Peyer's patch (tissue), 4 donors: ENCODE results near the gene CDYL. TPM values are rescaled to one million over a fixed set of nuclear protein-coding genes. Genes with fewer than 3 reads are reported as not detected.
"Not testable (repeated sequence)": the region's sequence is repeated elsewhere in the genome, so short reads cannot be mapped to it uniquely, and the experiment has no call there.

Source experiments
- DNase-seq, 3 donors: peaks; one replicate each; pipeline ENCODE4 v3.0.0-alpha.2; 2017 to 2019
- H3K27ac ChIP-seq, 4 donors: fragments of 200-600 bp; sonication (generic); one replicate each; pipeline ENCODE4 v1.5.1; 2016 to 2019
- H3K27me3 ChIP-seq, 2 donors: fragments of 200-600 bp; sonication (generic); one replicate each; pipeline ENCODE4 v1.5.1; 2019
- H3K36me3 ChIP-seq, 3 donors: fragments of 200-600 bp; sonication (generic); one replicate each; pipeline ENCODE4 v1.5.1; 2016 to 2019
- H3K4me1 ChIP-seq, 4 donors: fragments of 200-600 bp; sonication (generic); one replicate each; pipeline ENCODE4 v1.5.1; 2016 to 2019
- H3K4me3 ChIP-seq, 4 donors: fragments of 200-600 bp; sonication (generic); 1 replicate in 3 of 4; 2 replicates in 1 of 4; pipeline ENCODE4 v1.5.1; 2016 to 2019; ENCODE audit warnings: mild to moderate bottlenecking in 1 of 4
- H3K9me3 ChIP-seq, 4 donors: fragments of 200-600 bp; sonication (generic); one replicate each; pipeline ENCODE4 v1.5.1; 2016 to 2019; ENCODE audit warnings: mild to moderate bottlenecking in 1 of 4
- POLR2A ChIP-seq, 2 donors: fragments of 450-650 bp; IDR thresholded peaks; one replicate each; pipeline ENCODE4 v1.5.1; 2017; ENCODE audit warnings: antibody characterized with exemption in 2 of 2, mild to moderate bottlenecking in 2 of 2, moderate library complexity in 2 of 2
- total RNA-seq, 4 donors: library from RNA; depleted of rRNA; stranded (reverse); fragments of >200 nt; gene quantifications; one replicate each; pipeline ENCODE4 v1.1.0, GENCODE V29; 2016
- TF ChIP-seq, protein P1 (sequence below), 6 experiments: fragments of 450-650 bp in 4 of 6; fragments of 200-600 bp in 2 of 6; sonication (generic) in 1 of 6; IDR thresholded peaks; one replicate each; pipeline ENCODE4 v1.5.1; 2017 to 2019; ENCODE audit warnings: antibody characterized with exemption in 6 of 6, mild to moderate bottlenecking in 3 of 6, moderate library complexity in 1 of 6

Gene CDYL
- total RNA-seq, 4 donors from 2014 or later: 31.2 to 77.6 (median 35.2) TPM

DNA sequence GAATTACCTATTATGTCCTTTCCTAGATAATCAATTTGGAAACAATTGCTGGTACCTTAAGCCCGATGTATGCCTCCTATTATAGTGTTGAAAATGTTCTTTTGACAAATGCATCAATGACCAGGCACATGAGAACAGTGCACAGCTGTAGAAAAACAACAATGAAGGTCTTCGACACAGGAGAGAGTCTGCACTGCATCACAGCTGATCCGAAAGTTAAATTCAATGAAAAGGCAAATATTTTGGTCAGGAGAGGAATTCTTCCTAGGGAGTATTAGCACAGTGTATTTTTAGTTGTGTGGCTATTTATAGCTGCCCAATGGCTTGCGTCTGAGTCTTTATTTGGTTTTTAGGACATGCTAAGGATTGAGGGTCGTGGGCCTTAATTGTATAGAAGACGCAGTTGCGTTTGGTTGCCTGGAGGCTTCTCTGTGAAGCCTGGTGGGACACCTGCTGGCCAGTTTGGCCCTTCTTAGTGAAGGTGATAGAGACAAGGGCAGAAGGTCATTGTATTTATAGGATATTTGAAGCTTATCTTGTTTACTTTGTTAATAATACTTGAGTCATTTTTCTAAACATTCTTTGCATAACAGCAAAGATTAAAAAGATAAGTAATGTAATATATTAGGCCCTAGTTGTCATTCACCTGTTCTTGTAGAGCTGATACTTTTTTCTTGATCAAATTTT lies 72.3 kb downstream of the CDYL start:
- no peaks in the 10 kb centered on the region for H3K36me3 ChIP-seq
- no peak overlapping the region for H3K4me3 ChIP-seq
- H3K4me1 ChIP-seq: peaks cover 0 to 15% (median 0%) of the 10 kb centered on the region in 4 donors
- TF ChIP-seq, protein P1, sequence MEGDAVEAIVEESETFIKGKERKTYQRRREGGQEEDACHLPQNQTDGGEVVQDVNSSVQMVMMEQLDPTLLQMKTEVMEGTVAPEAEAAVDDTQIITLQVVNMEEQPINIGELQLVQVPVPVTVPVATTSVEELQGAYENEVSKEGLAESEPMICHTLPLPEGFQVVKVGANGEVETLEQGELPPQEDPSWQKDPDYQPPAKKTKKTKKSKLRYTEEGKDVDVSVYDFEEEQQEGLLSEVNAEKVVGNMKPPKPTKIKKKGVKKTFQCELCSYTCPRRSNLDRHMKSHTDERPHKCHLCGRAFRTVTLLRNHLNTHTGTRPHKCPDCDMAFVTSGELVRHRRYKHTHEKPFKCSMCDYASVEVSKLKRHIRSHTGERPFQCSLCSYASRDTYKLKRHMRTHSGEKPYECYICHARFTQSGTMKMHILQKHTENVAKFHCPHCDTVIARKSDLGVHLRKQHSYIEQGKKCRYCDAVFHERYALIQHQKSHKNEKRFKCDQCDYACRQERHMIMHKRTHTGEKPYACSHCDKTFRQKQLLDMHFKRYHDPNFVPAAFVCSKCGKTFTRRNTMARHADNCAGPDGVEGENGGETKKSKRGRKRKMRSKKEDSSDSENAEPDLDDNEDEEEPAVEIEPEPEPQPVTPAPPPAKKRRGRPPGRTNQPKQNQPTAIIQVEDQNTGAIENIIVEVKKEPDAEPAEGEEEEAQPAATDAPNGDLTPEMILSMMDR (IDR thresholded peaks at IDR 0.05): peak in 4 of 6 experiments; percentile 24 to 59 (median 46)
- TF ChIP-seq POLR2A (IDR thresholded peaks at IDR 0.05): no peak
- H3K27ac ChIP-seq: no peak overlapping the region
- H3K27me3 ChIP-seq: no peaks in the 10 kb centered on the region
- peaks cover 0 to 8% (median 0%) of the 10 kb centered on the region in 4 donors for H3K9me3 ChIP-seq
- peak in 2 of 3 donors; percentile 21 to 56 for DNase-seq

DNA sequence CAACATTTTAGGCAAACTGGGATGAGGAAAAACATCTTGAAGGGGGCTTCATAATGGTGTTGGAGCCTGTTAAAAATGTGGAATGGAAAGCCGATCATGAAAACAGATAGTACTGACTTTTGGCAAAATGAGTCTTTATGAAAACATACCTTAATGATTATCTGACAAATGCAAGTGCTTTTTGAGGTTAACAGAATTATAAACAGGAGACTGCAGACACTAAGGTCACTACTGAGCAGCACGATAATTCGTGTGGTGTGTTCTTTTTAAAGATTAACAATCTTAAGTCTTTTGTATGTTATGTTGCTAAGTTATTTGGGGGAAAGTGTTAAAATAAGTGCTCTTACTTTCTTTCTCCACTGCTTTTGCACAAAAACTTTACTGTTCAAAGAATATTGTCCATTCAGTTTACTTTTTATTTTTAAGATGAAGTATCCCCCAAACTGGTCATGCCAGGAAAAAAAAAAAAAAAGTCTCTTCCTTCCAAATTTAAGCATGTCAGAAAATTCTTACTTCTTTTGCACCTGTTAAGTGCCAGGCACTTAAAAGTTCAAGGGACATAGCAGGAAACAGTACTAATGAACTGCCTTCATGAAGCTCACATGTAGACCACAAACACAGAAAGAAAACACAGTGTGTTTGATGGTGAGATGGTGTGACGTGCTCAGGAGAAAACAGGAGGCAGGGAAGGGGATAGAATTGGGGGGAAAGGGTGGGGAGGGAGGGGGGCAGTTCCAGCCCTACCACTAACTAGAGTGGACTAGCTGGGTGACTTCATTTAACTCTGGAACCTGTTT lies 73.2 kb downstream of the CDYL start:
- no peak for DNase-seq
- Histone ChIP-seq H3K36me3 (no peaks in the 10 kb centered on the region), H3K9me3 (peaks cover 0 to 4% (median 0%) of the 10 kb centered on the region in 4 donors), H3K27ac (no peak overlapping the region), H3K4me1 (peaks cover 0 to 22% (median 0%) of the 10 kb centered on the region in 4 donors), H3K4me3 (no peak overlapping the region), H3K27me3 (no peaks in the 10 kb centered on the region)
- TF ChIP-seq, protein P1 (IDR thresholded peaks at IDR 0.05): no peak
- TF ChIP-seq POLR2A (IDR thresholded peaks at IDR 0.05): no peak

DNA sequence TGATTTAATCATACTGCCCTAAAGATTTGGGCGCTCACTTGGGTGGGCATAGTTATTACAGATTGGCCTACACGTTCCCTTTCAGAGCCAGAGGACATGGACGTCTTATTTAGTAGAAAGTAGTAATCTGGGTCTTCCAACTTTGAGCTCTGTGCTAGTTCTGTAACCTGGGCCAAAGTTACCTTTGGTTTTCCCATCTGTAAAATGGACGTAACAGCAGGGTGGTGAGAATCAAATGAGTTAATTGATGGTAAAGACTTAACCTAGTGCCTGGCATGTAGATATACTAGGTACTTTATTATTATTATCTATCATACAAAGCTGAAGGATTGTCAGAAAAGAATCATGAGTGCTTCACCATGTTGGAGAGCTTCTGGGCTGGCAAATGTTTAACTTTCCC lies 74.8 kb downstream of the CDYL start:
- Histone ChIP-seq H3K36me3 (no peaks in the 10 kb centered on the region), H3K9me3 (no peaks in the 10 kb centered on the region), H3K4me1 (peaks cover 0 to 22% (median 0%) of the 10 kb centered on the region in 4 donors), H3K4me3 (no peak overlapping the region), H3K27me3 (no peaks in the 10 kb centered on the region), H3K27ac (no peak overlapping the region)
- TF ChIP-seq, protein P1 (IDR thresholded peaks at IDR 0.05): no peak
- TF ChIP-seq POLR2A (IDR thresholded peaks at IDR 0.05): no peak
- DNase-seq: no peak

DNA sequence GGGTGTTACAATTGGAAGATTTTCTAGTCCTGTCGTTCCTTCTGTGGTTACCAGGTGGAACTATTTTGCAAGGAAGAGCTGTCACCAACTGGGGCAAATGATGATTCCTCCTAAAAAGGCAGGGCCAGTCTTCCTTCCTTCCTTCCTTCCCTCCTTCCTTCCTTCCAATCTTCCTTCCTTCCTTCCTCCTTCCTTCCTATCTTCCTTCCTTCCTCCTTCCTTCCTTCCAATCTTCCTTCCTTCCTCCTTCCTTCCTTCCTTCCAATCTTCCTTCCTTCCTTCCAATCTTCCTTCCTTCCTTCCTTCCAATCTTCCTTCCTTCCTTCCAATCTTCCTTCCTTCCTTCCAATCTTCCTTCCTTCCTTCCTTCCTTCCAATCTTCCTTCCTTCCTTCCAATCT lies 76.0 kb downstream of the CDYL start:
- not testable (repeated sequence) for H3K36me3 ChIP-seq, H3K27me3 ChIP-seq, H3K9me3 ChIP-seq, DNase-seq, H3K4me3 ChIP-seq, H3K27ac ChIP-seq
- peaks cover 0 to 22% (median 0%) of the 10 kb centered on the region in 4 donors for H3K4me1 ChIP-seq

DNA sequence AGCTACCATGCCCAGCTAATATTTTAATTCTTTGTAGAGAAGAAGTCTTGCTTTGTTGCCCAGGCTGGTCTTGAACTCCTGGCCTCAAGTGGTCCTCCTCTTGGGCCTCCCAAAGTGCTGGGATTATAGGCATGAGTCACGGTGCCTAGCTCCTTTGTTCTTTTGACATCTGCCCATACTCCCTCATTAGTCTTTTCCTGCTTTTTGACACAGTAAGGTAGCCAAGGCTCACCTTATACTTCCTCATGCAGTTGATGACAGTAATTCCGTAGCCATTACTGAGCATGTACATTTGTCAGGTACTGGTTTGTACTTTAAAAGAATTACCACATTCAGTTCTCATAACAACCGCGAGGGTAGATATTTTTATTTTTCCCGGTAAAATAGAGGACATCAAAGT lies 76.7 kb downstream of the CDYL start:
- no peaks in the 10 kb centered on the region for H3K9me3 ChIP-seq
- H3K36me3 ChIP-seq: no peaks in the 10 kb centered on the region
- no peak overlapping the region for H3K27ac ChIP-seq
- no peak for DNase-seq
- peaks cover 0 to 22% (median 0%) of the 10 kb centered on the region in 4 donors for H3K4me1 ChIP-seq
- TF ChIP-seq, protein P1 (IDR thresholded peaks at IDR 0.05): no peak
- TF ChIP-seq POLR2A (IDR thresholded peaks at IDR 0.05): no peak
- H3K27me3 ChIP-seq: no peaks in the 10 kb centered on the region
- H3K4me3 ChIP-seq: no peak overlapping the region

DNA sequence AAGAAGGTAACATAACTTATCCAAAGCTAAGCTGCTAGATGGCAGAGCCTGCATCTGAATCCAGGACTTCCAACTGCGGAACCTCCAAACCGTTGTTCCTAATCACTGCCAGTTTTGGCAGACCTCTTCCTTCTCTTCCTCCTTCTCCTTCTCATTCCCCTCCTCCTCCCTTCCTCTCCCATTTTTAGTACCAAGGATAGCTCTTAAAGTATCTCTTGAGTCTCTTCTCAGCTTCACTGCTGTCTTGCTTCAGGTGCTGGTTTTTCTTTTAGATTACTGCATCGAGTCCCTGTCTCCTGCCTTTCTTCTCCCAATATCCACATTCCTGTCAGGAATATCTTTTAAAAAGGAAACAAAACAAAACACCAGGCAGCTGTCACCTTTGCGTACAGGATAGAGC lies 77.1 kb downstream of the CDYL start:
- H3K27me3 ChIP-seq: no peaks in the 10 kb centered on the region
- no peaks in the 10 kb centered on the region for H3K9me3 ChIP-seq
- DNase-seq: no peak
- no peak overlapping the region for H3K4me3 ChIP-seq
- H3K27ac ChIP-seq: no peak overlapping the region
- H3K36me3 ChIP-seq: no peaks in the 10 kb centered on the region
- TF ChIP-seq, protein P1 (IDR thresholded peaks at IDR 0.05): no peak
- no peak for TF ChIP-seq POLR2A (IDR thresholded peaks at IDR 0.05)
- peaks cover 0 to 19% (median 0%) of the 10 kb centered on the region in 4 donors for H3K4me1 ChIP-seq
